GM10266 (cell line): ENCODE results near the gene GPER1.

Experiments used
- DNase-seq: peaks from one replicate; pipeline ENCODE4 v3.0.0; 2012; ENCODE audit errors: extremely low spot score
- CTCF ChIP-seq: IDR thresholded peaks from 2 replicates; pipeline ENCODE4 v1.5.1; 2012; ENCODE audit warnings: mild to moderate bottlenecking, low read depth; ENCODE audit not compliant: control insufficient read depth, insufficient read depth; ENCODE audit errors: missing control alignments

The GPER1 gene

GRCh38 chr7:1093916-1094508, 6.1 kb downstream of the GPER1 start:
- TF ChIP-seq CTCF = no peak
- no peak for DNase-seq

- DNase-seq = no peak
- no peak for TF ChIP-seq CTCF
Observed at GRCh38 chr7:1094870-1095269, 7.0 kb downstream of the GPER1 start.

DNA sequence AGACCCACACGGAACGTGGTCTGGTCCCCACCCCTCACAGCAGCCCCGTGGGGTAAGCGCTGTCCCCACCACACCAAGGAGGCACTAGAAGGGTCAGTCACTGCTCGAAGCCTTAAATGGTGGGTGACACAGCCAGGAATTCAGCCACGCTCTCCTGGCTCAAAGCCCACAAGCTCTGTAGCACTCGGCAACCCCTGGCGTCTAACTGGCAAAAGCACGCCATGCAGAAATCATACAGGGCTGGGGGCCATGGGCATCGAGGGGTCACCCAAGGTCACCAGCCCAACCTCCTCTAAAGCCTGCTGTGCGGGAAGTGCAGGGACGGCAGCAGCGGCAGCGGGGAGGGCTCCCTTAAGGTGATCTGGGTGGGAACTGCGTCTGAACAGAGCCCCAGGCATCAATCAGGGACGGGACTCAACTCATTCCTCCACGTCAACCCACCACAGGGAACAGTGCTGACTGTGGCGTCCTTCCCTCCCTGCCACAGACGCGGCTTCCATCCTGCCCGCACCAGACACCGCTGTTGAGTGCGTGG, 7.8 kb downstream of the GPER1 start:
- no peak for DNase-seq
- TF ChIP-seq CTCF = no peak

DNA sequence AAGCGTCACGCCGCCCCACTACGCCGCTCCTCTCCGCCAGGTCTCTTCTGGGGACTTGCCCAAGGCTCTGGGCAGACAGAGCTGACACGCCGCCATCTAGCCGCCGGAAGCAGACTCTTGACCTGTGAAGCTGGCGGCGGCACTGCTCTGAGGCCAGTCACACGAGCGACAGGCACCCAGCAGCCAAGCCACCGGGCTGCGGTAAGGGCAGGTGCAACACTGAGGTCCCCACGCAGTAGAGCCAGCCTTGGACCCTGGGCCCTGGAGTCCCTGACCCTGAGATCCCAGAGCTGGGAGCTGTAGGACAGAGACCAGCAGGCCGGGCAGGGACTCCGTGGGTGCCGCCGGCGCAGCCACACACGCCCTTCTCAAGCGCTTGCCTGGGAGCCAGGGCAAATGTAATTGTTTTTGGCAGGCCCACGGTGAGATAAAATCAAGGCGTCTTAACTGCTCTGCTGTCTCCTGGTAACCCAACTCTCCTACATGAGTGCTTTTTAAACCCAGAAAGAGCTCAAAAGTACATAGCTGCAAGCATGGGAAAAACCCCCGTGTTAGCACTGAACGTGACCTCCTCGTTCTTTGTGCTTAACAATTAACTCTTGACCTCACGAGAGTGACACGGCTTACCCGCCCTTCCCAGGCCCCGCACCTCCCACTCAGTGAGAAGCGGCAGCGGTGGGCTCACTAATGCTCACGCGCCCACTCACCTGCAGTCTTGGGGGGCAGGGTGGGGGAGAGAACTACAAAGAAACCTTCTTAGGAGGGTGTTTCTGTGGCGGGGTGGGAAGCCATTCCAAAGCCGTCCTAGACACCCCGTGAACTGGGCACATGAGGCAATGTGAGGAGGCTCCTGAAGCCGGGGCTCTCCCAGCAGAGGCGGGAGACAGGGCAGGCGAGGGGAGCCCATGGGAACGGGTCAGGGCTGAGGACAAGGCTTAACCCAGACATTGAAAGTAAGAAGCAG, 8.5 kb downstream of the GPER1 start:
- TF ChIP-seq CTCF = no peak
- no peak for DNase-seq

- TF ChIP-seq CTCF = no peak
- no peak for DNase-seq
Observed at GRCh38 chr7:1097120-1097504, 9.2 kb downstream of the GPER1 start.

DNA sequence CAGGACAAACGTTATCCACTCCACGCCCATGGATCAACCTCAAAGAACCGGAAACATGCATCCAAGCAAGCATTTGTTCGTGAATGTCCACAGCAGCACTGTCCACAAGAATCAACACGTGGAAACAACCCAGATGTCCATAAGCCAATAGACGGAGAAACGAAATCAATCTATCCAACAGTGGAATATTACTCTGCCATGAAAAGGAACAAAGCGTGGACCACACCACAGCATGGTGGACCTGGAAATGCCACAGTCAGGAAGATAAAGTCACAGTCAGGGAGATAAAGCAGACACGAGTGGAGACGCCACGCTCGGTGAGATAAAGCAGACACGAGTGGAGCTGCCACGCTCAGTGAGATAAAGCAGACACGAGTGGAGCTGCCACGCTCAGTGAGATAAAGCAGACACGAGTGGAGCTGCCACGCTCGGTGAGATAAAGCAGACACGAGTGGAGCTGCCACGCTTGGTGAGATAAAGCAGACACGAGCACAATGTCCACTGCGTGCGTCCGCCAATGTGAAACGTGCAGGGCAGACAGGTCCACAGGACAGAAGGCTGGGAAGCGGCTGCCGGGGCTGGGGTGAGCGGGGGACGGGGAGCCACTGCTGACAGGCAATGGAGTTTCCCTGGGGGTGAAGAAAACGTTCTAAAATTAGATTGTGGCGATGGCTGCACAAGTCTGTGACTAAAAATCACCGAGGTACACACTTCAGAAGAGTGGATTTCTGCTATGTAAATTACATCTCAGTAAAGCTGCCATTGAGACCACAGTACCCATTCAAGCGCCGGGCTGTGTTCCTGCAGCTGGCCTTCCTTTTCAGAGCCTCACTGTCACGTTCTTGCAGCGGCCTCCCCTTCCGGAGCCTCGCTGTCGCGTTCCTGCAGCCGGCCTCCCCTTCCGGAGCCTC, 10.6 kb downstream of the GPER1 start:
- no peak for TF ChIP-seq CTCF
- no peak for DNase-seq

DNA sequence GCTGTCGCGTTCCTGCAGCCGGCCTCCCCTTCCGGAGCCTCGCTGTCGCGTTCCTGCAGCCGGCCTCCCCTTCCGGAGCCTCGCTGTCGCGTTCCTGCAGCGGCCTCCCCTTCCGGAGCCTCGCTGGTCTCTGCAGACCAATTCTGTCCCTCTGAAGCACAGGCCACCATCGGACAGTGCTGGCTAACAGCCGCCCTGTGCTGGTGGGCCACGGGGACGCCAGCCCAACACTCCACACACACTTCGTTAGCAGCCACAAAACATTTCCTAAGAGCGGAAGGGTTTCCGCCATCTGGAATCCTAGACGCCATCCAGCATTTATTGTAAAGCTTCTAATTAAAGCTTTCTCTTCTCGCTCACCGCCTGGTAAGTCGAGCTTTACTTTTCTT, 11.2 kb downstream of the GPER1 start:
- no peak for DNase-seq
- no peak for TF ChIP-seq CTCF
